ENCODE data around the gene DCDC2C. TPM values are rescaled to one million over a fixed set of nuclear protein-coding genes. Genes with fewer than 3 reads are reported as not detected.

Gene DCDC2C
- total and polyA plus RNA-seq, 2 of the 4 experiments (the other 2 are of a cell fraction): not detected

DNA sequence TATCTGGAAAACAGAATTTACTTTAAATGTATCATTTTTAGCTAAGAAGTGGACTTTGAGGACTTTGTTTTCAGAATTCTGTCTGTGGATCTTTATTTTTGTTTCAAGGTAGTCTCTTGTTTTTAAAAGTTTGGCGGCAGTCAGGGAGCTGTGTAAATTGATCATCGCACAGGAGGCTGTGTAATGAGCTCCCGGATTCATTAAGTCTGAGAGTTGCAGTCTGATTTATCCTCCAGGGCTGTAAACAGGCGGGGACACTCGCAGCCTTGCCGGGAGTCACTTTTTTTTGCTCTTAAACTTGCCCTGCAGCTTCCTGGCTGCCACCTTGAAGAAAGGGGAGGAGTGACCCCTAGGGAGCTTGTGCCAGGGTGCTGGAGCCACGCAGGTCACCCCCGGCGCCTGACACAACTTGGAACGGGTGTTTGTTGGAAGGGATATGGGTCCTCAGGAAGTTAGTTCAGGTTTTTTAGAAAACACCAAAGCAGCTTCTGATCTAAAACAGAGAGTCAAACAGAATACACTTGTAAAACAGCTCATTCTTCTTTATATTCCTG is 76.2 kb downstream of the DCDC2C start:
- H4K20me1 ChIP-seq (ENCODE audit: insufficient read depth, low read length): no peaks in the 10 kb centered on the region
- ChIA-PET POLR2A (ENCODE audit: unreplicated experiment) (no interaction called here), CTCF (interaction anchor here (0.7 to 3.4 kb wide), 5 partner anchors 11 to 51 kb away, joined by 3 to 41 read pairs (median 4); no protein-coding TSS in a partner anchor)
- no peak overlapping the region for H3K27ac ChIP-seq (ENCODE audit: insufficient read depth, low read length)
- no peak overlapping the region for H4K5ac ChIP-seq (ENCODE audit: low read depth, low read length)
- H4K91ac ChIP-seq (ENCODE audit: insufficient read depth, low read depth, low read length): no peak overlapping the region
- no peak overlapping the region for H3K9ac ChIP-seq (ENCODE audit: low read depth, low read length)
- TF ChIP-seq, protein P1, sequence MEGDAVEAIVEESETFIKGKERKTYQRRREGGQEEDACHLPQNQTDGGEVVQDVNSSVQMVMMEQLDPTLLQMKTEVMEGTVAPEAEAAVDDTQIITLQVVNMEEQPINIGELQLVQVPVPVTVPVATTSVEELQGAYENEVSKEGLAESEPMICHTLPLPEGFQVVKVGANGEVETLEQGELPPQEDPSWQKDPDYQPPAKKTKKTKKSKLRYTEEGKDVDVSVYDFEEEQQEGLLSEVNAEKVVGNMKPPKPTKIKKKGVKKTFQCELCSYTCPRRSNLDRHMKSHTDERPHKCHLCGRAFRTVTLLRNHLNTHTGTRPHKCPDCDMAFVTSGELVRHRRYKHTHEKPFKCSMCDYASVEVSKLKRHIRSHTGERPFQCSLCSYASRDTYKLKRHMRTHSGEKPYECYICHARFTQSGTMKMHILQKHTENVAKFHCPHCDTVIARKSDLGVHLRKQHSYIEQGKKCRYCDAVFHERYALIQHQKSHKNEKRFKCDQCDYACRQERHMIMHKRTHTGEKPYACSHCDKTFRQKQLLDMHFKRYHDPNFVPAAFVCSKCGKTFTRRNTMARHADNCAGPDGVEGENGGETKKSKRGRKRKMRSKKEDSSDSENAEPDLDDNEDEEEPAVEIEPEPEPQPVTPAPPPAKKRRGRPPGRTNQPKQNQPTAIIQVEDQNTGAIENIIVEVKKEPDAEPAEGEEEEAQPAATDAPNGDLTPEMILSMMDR (conservative IDR thresholded peaks at IDR 0.05; ENCODE audit: low read depth, low read length): no peak
- TF ChIP-seq RFX5 (IDR thresholded peaks at IDR 0.05; ENCODE audit: low read depth, low read length): no peak
- TF ChIP-seq RAD21 (IDR thresholded peaks at IDR 0.05; ENCODE audit: low read length): no peak
- TF ChIP-seq MAZ (IDR thresholded peaks at IDR 0.05; ENCODE audit: borderline replicate concordance, low read depth, low read length): no peak
- no peak for TF ChIP-seq MXI1 (IDR thresholded peaks at IDR 0.05; ENCODE audit: borderline replicate concordance, low read depth, low read length)
- no peak for TF ChIP-seq RCOR1 (IDR thresholded peaks at IDR 0.05; ENCODE audit: insufficient replicate concordance, low read length)
- TF ChIP-seq BHLHE40 (IDR thresholded peaks at IDR 0.05; ENCODE audit: low read depth, low read length): no peak
- no peak for DNase-seq
- no peak overlapping the region for H3K4me2 ChIP-seq (ENCODE audit: low read depth, low read length)
- dilution Hi-C loops (cut with HindIII; ENCODE audit: low sequenced_read_pairs, unreplicated experiment): no loop called here
- intact Hi-C loops (cut with micrococcal nuclease): loop anchor here (1.0 to 2.0 kb wide), 3 partner anchors 41 to 51 kb away; no protein-coding TSS in a partner anchor
- no peak overlapping the region for H2BK120ac ChIP-seq (ENCODE audit: low read depth, low read length)
- no peak overlapping the region for H2BK20ac ChIP-seq (ENCODE audit: low read depth, low read length)
- in situ Hi-C loops (cut with MboI; ENCODE audit: low sequenced_read_pairs): no loop called here
- no peak overlapping the region for H2BK15ac ChIP-seq (ENCODE audit: low read depth, low read length)
- no peaks in the 10 kb centered on the region for H3K27me3 ChIP-seq (ENCODE audit: control insufficient read depth, insufficient read depth, low read length)
- no peaks in the 10 kb centered on the region; the same call in 1 of the 2 replicates for H3K4me1 ChIP-seq (ENCODE audit: control insufficient read depth, insufficient read depth, low read length)
- H3K4me3 ChIP-seq (ENCODE audit: insufficient read depth, low read depth, low read length): no peak overlapping the region
- WGBS, 2 experiments (ENCODE audit: extremely low coverage in 2 of 2, insufficient read length in 1 of 2): 31% methylated on average over 3 of the region's 10 CpGs; no CpG with 5 or more reads in 1 of the 2 experiments
- H2AK5ac ChIP-seq (ENCODE audit: low read depth, low read length): no peak overlapping the region
- H3K18ac ChIP-seq (ENCODE audit: low read depth, low read length): no peak overlapping the region
- H3K14ac ChIP-seq (replicated peaks; ENCODE audit: low read depth, low read length): no peak overlapping the region
- H2AFZ ChIP-seq (replicated peaks; ENCODE audit: low read length, poor library complexity): no peak overlapping the region
- H3K56ac ChIP-seq (ENCODE audit: extremely low read depth, insufficient read depth, low read length): no peak overlapping the region
- H3K23ac ChIP-seq (ENCODE audit: low read depth, low read length): no peak overlapping the region
- H2AK9ac ChIP-seq (replicated peaks; ENCODE audit: low read depth, low read length, poor library complexity): no peak overlapping the region
- ATAC-seq (ENCODE audit: low read depth): no peak
- H2BK5ac ChIP-seq (ENCODE audit: low read depth, low read length, poor library complexity, severe bottlenecking): no peak overlapping the region
- no peaks in the 10 kb centered on the region for H3K9me3 ChIP-seq (ENCODE audit: control insufficient read depth, insufficient read depth, low read length)
- peak overlapping the region in 1 of 2 experiments; percentile 63; a peak in 2 of 4 replicates for H4K8ac ChIP-seq (ENCODE audit: low read depth in 2 of 2, low read length in 2 of 2)
- H3K36me3 ChIP-seq (ENCODE audit: control insufficient read depth, insufficient read depth, low read length): no peaks in the 10 kb centered on the region
- H3K79me1 ChIP-seq (ENCODE audit: low read depth in 1 of 2, low read length in 2 of 2): no peaks in the 10 kb centered on the region
- no peaks in the 10 kb centered on the region for H3K9me1 ChIP-seq (ENCODE audit: insufficient read depth, low read length)
- H3K4ac ChIP-seq (ENCODE audit: low read depth, low read length): no peak overlapping the region
- no TSS peak for BruUV-seq (replicated peaks)
